Gastrocnemius medialis (tissue), 4 donors: ENCODE measurements around the gene CNP. TPM values are rescaled to one million over a fixed set of nuclear protein-coding genes. Genes with fewer than 3 reads are reported as not detected.
A peak's percentile ranks its signal among the peaks of the same experiment; 100 is the strongest.
"Not testable (repeated sequence)": the region's sequence is repeated elsewhere in the genome, so short reads cannot be mapped to it uniquely, and the experiment has no call there.

Source experiments
- ATAC-seq, 2 donors: fragments of 150-250 bp; one replicate each; pipeline ENCODE4 v1.9.1; 2016
- DNase-seq, 2 donors: peaks; one replicate each; pipeline ENCODE4 v3.0.0-alpha.2; 2019
- H3K27ac ChIP-seq, 4 donors: fragments of 200-600 bp; sonication (generic); 1 replicate in 1 of 4; 2 replicates in 3 of 4; pipeline ENCODE4 v1.5.1; 2016 to 2018; ENCODE audit warnings: mild to moderate bottlenecking in 2 of 4, moderate library complexity in 1 of 4
- H3K27me3 ChIP-seq, 3 donors: fragments of 200-600 bp; sonication (generic) in 2 of 3; 1 replicate in 1 of 3; 2 replicates in 2 of 3; pipeline versions ENCODE4 v1.5.1 to v1.6.0; 2016 to 2019; ENCODE audit warnings: mild to moderate bottlenecking in 1 of 3, moderate library complexity in 1 of 3
- H3K36me3 ChIP-seq, 2 donors: fragments of 200-600 bp; sonication (generic) in 1 of 2; one replicate each; pipeline ENCODE4 v1.5.1; 2017 to 2018
- H3K4me1 ChIP-seq, 2 donors: fragments of 200-600 bp; sonication (generic) in 1 of 2; one replicate each; pipeline ENCODE4 v1.5.1; 2016 to 2017; ENCODE audit warnings: mild to moderate bottlenecking in 2 of 2
- H3K4me3 ChIP-seq, 4 donors: fragments of 200-600 bp; sonication (generic) in 3 of 4; 1 replicate in 1 of 4; 2 replicates in 3 of 4; pipeline ENCODE4 v1.5.1; 2016 to 2019; ENCODE audit warnings: mild to moderate bottlenecking in 2 of 4
- H3K9me3 ChIP-seq, 3 donors: fragments of 200-600 bp; sonication (generic) in 2 of 3; 1 replicate in 1 of 3; 2 replicates in 2 of 3; pipeline ENCODE4 v1.5.1; 2016 to 2019
- POLR2A ChIP-seq, 2 donors: fragments of 450-650 bp; IDR thresholded peaks; one replicate each; pipeline ENCODE4 v1.6.1; 2017; ENCODE audit warnings: antibody characterized with exemption in 2 of 2, mild to moderate bottlenecking in 2 of 2, moderate library complexity in 2 of 2
- in situ Hi-C, 4 donors: fragments of 200-750 bp; cut with MboI; loops; one replicate each; pipeline versions ENCODE4 v1.15.0 to v1.8.0; 2017; ENCODE audit warnings: low sequenced_read_pairs in 4 of 4
- intact Hi-C: fragments of 100-400 bp; cut with DNase I; formaldehyde crosslinking; loops from one replicate; pipeline ENCODE4 v1.15.1; 2023; ENCODE audit warnings: low total_unique reads
- total RNA-seq, 4 donors: library from RNA; depleted of rRNA; stranded (reverse); fragments of >200 nt; gene quantifications; one replicate each; pipeline versions ENCODE4 v1.1.0 to v1.2.3, GENCODE V29; 2016
- TF ChIP-seq, protein P1 (sequence below), 5 experiments: fragments of 450-650 bp in 3 of 5; fragments of 200-600 bp in 2 of 5; sonication (generic) in 2 of 5; IDR thresholded peaks in 4 of 5; conservative IDR thresholded peaks in 1 of 5; 1 replicate in 4 of 5; 2 replicates in 1 of 5; pipeline ENCODE4 v1.5.1; 2016 to 2019; ENCODE audit warnings: antibody characterized with exemption in 5 of 5, mild to moderate bottlenecking in 3 of 5, moderate library complexity in 3 of 5

CNP gene
- total RNA-seq, 4 donors from 2014 or later, result 15.1 to 26.2 (median 20.4) TPM

DNA sequence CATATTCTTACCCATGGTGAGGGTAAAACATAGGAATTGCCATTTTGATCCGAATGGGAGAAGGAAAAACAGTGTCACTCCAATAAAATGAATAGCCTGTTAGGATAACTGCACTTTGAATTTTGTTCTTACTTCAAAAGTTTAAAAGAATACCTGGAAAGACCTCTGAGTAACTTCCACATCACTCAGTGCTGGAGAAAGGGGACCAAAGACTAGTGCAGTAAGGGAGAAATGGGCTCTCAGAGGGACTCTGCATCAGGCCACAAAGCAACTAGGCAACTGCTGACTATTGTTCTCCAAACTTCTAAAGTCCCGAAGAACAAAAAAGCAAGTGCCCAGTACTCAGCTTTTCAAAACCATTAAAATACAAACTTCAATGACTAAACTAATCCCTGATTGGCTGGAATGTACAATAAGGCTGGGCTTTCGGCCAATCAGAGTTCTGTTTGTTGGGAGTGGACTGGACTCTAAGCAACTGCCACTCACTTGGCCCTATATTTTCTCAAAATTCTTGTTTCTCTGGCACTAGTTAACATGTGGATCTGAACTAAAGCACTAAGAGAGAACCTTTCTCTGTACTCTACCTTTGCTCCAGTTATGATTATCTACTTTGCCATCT, 44.4 kb downstream of the CNP start:
- no peak for ATAC-seq
- no peaks in the 10 kb centered on the region for H3K27me3 ChIP-seq
- in situ Hi-C loops (no loop called here), intact Hi-C loops (no loop called here)
- no peaks in the 10 kb centered on the region for H3K36me3 ChIP-seq
- no peaks in the 10 kb centered on the region for H3K9me3 ChIP-seq
- TF ChIP-seq POLR2A (IDR thresholded peaks at IDR 0.05), result no peak
- TF ChIP-seq, protein P1, sequence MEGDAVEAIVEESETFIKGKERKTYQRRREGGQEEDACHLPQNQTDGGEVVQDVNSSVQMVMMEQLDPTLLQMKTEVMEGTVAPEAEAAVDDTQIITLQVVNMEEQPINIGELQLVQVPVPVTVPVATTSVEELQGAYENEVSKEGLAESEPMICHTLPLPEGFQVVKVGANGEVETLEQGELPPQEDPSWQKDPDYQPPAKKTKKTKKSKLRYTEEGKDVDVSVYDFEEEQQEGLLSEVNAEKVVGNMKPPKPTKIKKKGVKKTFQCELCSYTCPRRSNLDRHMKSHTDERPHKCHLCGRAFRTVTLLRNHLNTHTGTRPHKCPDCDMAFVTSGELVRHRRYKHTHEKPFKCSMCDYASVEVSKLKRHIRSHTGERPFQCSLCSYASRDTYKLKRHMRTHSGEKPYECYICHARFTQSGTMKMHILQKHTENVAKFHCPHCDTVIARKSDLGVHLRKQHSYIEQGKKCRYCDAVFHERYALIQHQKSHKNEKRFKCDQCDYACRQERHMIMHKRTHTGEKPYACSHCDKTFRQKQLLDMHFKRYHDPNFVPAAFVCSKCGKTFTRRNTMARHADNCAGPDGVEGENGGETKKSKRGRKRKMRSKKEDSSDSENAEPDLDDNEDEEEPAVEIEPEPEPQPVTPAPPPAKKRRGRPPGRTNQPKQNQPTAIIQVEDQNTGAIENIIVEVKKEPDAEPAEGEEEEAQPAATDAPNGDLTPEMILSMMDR (IDR thresholded peaks at IDR 0.05 in 4 of 5, conservative IDR thresholded peaks at IDR 0.05 in 1 of 5), result no peak
- H3K27ac ChIP-seq, result peak overlapping the region in 3 of 4 donors; percentile 2 to 93 (median 21)
- peak in 1 of 2 donors; percentile 12 for DNase-seq
- H3K4me1 ChIP-seq, result peaks cover 72 to 74% of the 10 kb centered on the region in 2 donors
- H3K4me3 ChIP-seq, result no peak overlapping the region

DNA sequence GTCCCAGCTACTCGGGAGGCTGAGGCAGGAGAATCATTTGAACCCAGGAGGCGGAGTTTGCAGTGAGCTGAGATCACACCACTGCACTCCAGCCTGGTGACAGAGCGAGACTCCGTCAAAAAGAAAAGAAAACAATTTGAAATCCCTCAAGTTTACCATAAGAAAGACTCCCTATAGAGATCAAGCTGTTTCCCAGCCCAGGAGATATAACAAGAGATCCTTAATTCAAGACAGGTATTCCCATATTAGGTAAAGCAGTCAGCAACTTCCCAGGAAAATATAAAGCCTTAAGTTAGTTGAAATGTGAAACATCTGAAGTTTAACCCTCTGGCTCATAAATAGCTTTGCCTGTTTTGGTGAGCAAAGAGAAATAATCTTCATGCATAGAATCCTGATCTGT, 45.8 kb downstream of the CNP start:
- in situ Hi-C loops, H3K9me3 ChIP-seq, H3K27me3 ChIP-seq, ATAC-seq, H3K4me3 ChIP-seq, DNase-seq, H3K36me3 ChIP-seq, intact Hi-C loops: not testable (repeated sequence)
- Histone ChIP-seq H3K4me1 (peaks cover 72 to 77% of the 10 kb centered on the region in 2 donors), H3K27ac (peak overlapping the region; percentile 51 to 93 (median 70))

DNA sequence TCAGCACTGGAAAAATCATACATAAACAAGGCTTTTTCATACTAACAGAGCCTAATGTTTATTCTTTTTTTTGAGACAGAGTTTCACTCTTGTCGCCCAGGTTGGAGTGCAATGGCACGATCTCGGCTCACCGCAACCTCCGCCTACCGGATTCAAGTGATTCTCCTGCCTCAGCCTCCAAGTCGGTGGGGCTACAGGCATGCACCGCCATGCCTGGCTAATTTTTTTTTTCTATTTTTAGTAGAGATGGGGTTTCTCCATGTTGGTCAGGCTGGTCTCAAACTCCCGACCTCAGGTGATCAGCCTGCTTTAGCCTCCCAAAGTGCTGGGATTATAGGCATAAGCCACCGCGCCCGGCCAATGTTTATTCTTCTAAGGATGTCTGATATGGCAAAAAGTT, 47.1 kb downstream of the CNP start:
- intact Hi-C loops, H3K9me3 ChIP-seq, H3K27me3 ChIP-seq, DNase-seq, in situ Hi-C loops, H3K36me3 ChIP-seq, ATAC-seq, H3K4me3 ChIP-seq: not testable (repeated sequence)
- peaks cover 75 to 83% of the 10 kb centered on the region in 2 donors for H3K4me1 ChIP-seq
- H3K27ac ChIP-seq, result peak overlapping the region; percentile 51 to 93 (median 70)

DNA sequence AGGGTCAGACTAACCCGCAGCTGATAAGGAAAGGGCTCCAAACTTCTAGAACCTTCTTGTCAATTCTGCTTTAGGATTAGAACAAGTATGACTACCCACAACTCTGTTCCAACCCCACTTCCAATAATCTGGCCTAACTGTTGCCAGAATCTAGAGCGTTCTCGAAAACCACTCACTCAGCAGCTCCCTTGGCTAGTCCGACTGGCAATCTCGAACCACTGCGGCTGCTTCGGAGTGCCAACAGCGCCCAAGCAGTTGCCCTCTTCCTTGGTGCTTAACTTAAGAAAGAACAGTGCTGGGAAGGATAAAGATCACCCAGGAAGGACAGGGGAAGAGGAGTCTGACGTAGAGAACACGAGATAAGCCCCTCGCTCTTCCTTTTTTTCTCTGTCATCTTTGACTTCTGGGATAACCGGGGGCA, 49.8 kb downstream of the CNP start:
- TF ChIP-seq POLR2A (IDR thresholded peaks at IDR 0.05), result no peak
- TF ChIP-seq, protein P1 (IDR thresholded peaks at IDR 0.05 in 4 of 5, conservative IDR thresholded peaks at IDR 0.05 in 1 of 5), result no peak
- Histone ChIP-seq H3K4me1 (peaks cover 72 to 73% of the 10 kb centered on the region in 2 donors), H3K27ac (peak overlapping the region; percentile 88 to 98 (median 92)), H3K36me3 (no peaks in the 10 kb centered on the region), H3K27me3 (no peaks in the 10 kb centered on the region), H3K9me3 (no peaks in the 10 kb centered on the region), H3K4me3 (peak overlapping the region; percentile 85 to 98 (median 89))
- ATAC-seq (no peak), DNase-seq (no peak)
- in situ Hi-C loops (no loop called here), intact Hi-C loops (loop anchor here (2.0 to 5.0 kb wide), 2 partner anchors 50 to 229 kb away; partner anchors contain the start of genes CNP and JUP)

DNA sequence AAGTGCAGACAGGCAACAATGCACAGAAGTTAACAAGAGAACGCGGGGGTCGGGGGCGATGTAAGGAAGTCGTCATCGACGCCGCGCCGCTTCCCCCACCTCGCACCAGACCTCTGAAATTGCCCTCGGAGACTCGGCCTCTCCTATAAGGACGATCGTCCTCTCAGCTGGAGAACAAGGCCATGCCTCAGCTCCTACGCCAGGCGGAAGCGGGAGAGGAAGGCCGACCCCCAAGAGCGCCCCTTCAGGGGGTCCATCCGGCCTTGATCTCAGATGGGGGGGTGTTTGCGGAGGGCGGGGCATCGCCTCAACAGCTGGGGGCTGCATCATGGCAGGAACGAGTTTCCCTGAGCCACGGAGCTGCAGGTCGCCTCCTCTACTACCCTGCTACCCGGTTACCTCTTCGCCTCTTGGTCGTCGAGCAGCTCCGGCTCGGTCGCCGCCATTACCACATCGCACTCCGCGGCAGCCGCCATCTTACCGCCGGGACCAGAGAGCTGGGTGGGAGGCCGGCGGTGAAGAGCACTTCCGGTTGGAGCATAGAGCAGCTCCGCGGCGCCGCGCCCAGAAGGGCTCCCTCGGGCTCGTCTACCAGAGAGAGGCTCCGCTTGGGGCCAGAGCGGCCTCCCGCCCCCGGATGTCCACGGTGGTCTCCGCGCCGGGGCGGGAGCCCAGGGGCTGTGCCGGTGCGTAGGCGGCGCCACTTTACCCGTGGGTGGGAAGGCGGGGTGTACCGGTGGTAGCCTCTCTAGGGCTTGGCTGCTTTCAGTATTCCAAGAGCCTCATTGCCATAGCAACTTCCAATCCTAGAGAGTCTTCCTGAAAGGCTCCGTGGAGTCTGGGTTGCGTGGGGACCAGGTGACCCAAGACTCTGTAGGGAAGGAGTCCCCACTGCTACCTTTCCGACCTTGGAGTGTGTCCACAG, 50.6 kb downstream of the CNP start, which contains the start of gene DNAJC7:
TSS of gene DNAJC7 (minus strand) at position 499 of the 925 bp plus-strand sequence. CDS start at position 476, 23 bp downstream.
- Histone ChIP-seq H3K4me3 (peak within 1 kb of the TSS; percentile 85 to 98 (median 89)), H3K36me3 (peaks cover 0 to 6% of the 10 kb centered on the region in 2 donors), H3K27ac (peak within 1 kb of the TSS; percentile 88 to 98 (median 92)), H3K27me3 (no peaks in the 10 kb centered on the region), H3K9me3 (no peaks in the 10 kb centered on the region), H3K4me1 (peaks cover 66 to 68% of the 10 kb centered on the region in 2 donors)
- intact Hi-C loops (loop anchor here (2.0 to 5.0 kb wide), 2 partner anchors 50 to 230 kb away; partner anchors contain the start of genes CNP and JUP), in situ Hi-C loops (no loop called here)
- TF ChIP-seq, protein P1 (IDR thresholded peaks at IDR 0.05 in 4 of 5, conservative IDR thresholded peaks at IDR 0.05 in 1 of 5), result peak in 1 of 5 experiments; percentile 24
- TF ChIP-seq POLR2A (IDR thresholded peaks at IDR 0.05), result peak; percentile 63 to 70
- DNase-seq, result peak; percentile 81 to 90
- ATAC-seq, result peak; percentile 85 to 90
